Ovary (tissue), 3 donors: Measurements from ENCODE around the gene EFCAB6.

ENCODE experiments used
- POLR2A ChIP-seq: fragments of 450-650 bp; IDR thresholded peaks from one replicate; pipeline ENCODE4 v1.6.1; 2017; ENCODE audit warnings: antibody characterized with exemption, mild to moderate bottlenecking, moderate library complexity
- TF ChIP-seq, protein P1 (sequence below), 3 donors: fragments of 450-650 bp in 2 of 3; fragments of 200-600 bp in 1 of 3; IDR thresholded peaks; one replicate each; pipeline versions ENCODE4 v1.5.1 to v1.8.0; 2016 to 2022; ENCODE audit warnings: antibody characterized with exemption in 3 of 3, mild to moderate bottlenecking in 1 of 3
- donor health status: DM: no; HTN: no; CAD: no.

DNA sequence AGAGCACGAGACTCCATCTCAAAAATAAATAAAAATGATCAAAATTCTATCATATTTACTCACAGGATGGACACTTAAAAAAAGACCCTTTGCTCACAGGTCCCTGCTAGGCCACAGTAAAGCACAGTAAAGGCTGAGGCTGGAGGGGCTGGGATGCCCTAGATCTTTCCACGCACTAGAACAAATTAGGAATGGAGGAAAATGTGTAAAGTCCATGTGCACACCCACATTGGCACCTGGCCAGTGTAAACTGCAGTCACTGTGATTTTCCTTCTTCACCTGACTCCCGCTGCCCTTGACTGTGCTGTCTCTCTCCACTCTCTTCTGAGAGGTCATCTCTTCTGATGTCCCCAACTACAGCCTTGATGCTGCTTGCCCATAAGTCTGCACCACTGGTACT, 195.5 kb downstream of the EFCAB6 start:
- TF ChIP-seq, protein P1, sequence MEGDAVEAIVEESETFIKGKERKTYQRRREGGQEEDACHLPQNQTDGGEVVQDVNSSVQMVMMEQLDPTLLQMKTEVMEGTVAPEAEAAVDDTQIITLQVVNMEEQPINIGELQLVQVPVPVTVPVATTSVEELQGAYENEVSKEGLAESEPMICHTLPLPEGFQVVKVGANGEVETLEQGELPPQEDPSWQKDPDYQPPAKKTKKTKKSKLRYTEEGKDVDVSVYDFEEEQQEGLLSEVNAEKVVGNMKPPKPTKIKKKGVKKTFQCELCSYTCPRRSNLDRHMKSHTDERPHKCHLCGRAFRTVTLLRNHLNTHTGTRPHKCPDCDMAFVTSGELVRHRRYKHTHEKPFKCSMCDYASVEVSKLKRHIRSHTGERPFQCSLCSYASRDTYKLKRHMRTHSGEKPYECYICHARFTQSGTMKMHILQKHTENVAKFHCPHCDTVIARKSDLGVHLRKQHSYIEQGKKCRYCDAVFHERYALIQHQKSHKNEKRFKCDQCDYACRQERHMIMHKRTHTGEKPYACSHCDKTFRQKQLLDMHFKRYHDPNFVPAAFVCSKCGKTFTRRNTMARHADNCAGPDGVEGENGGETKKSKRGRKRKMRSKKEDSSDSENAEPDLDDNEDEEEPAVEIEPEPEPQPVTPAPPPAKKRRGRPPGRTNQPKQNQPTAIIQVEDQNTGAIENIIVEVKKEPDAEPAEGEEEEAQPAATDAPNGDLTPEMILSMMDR (IDR thresholded peaks at IDR 0.05) = no peak
- no peak for TF ChIP-seq POLR2A
